Gastroesophageal sphincter (tissue), 4 donors: ENCODE data around the gene KIAA1191. TPM values are rescaled to one million over a fixed set of nuclear protein-coding genes. Genes with fewer than 3 reads are reported as not detected.

ENCODE experiments used
- ATAC-seq: fragments of 150-250 bp; one replicate; pipeline ENCODE4 v1.9.1; 2016; ENCODE audit warnings: mild to moderate bottlenecking, moderate library complexity
- H3K27ac ChIP-seq, 4 donors: fragments of 200-600 bp; sonication (generic) in 3 of 4; 1 replicate in 3 of 4; 2 replicates in 1 of 4; pipeline ENCODE4 v1.5.1; 2016 to 2019
- H3K27me3 ChIP-seq: fragments of 200-600 bp; sonication (generic); one replicate; pipeline ENCODE4 v1.5.1; 2019
- H3K36me3 ChIP-seq, 2 donors: fragments of 200-600 bp; sonication (generic); one replicate each; pipeline ENCODE4 v1.5.1; 2019; ENCODE audit warnings: control low read depth in 1 of 2
- H3K4me1 ChIP-seq, 3 donors: fragments of 200-600 bp; sonication (generic); 1 replicate in 2 of 3; 2 replicates in 1 of 3; pipeline ENCODE4 v1.5.1; 2016 to 2019; ENCODE audit warnings: control low read depth in 2 of 3
- H3K4me3 ChIP-seq, 2 donors: fragments of 200-600 bp; sonication (generic); one replicate each; pipeline ENCODE4 v1.5.1; 2019; ENCODE audit warnings: mild to moderate bottlenecking in 1 of 2, moderate library complexity in 1 of 2
- H3K9me3 ChIP-seq, 3 donors: fragments of 200-600 bp; sonication (generic); one replicate each; pipeline ENCODE4 v1.5.1; 2017 to 2019; ENCODE audit warnings: control low read depth in 2 of 3
- EP300 ChIP-seq: sonication (generic); formaldehyde crosslinking; IDR thresholded peaks from one replicate; pipeline ENCODE4 v1.6.1; 2017; ENCODE audit warnings: antibody characterized with exemption, mild to moderate bottlenecking
- POLR2A ChIP-seq, 2 donors: fragments of 450-650 bp; IDR thresholded peaks; one replicate each; pipeline ENCODE4 v1.6.1; 2017; ENCODE audit warnings: antibody characterized with exemption in 2 of 2, mild to moderate bottlenecking in 2 of 2, moderate library complexity in 1 of 2
- POLR2AphosphoS5 ChIP-seq: sonication (generic); formaldehyde crosslinking; IDR thresholded peaks from one replicate; pipeline ENCODE4 v1.6.1; 2017; ENCODE audit warnings: antibody characterized with exemption
- WGBS, 2 donors: methylation state at CpG; one replicate each; pipeline ENCODE4 v1.1.5; 2018; ENCODE audit warnings: low coverage in 1 of 2; 5-methylcytosine and 5-hydroxymethylcytosine counted together
- total RNA-seq, 4 donors: library from RNA; depleted of rRNA; stranded (reverse); fragments of >200 nt; gene quantifications; one replicate each; pipeline ENCODE4 v1.1.0, GENCODE V29; 2016
- TF ChIP-seq, protein P1 (sequence below), 4 experiments: fragments of 200-600 bp in 2 of 4; fragments of 450-650 bp in 2 of 4; sonication (generic) in 1 of 4; IDR thresholded peaks; one replicate each; pipeline ENCODE4 v1.5.1; 2017 to 2019; ENCODE audit warnings: antibody characterized with exemption in 4 of 4, mild to moderate bottlenecking in 2 of 4, moderate library complexity in 2 of 4

Gene KIAA1191
- total RNA-seq, 4 donors from 2014 or later: 130 to 157 (median 140) TPM

DNA sequence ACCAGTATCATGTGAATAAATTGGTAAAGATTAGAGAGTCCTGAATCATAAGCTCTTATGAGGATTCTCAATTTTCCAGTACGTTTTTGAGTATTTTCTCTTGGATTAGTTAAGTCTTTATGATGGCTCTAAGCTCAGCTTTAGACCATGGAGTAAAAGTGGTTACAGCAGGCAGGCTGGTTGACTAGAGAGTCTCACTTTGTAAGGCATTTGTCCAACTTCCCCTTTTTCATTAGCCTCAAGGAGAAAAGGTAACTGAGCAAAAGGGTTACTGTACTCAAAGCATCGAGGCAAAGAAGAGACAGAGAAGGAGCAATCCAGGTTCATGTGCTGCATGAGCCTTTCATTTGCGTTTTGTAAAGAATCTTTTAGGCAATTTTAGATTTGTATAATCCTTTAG, 18.3 kb upstream of the KIAA1191 start:
- ATAC-seq: no peak
- TF ChIP-seq, protein P1, sequence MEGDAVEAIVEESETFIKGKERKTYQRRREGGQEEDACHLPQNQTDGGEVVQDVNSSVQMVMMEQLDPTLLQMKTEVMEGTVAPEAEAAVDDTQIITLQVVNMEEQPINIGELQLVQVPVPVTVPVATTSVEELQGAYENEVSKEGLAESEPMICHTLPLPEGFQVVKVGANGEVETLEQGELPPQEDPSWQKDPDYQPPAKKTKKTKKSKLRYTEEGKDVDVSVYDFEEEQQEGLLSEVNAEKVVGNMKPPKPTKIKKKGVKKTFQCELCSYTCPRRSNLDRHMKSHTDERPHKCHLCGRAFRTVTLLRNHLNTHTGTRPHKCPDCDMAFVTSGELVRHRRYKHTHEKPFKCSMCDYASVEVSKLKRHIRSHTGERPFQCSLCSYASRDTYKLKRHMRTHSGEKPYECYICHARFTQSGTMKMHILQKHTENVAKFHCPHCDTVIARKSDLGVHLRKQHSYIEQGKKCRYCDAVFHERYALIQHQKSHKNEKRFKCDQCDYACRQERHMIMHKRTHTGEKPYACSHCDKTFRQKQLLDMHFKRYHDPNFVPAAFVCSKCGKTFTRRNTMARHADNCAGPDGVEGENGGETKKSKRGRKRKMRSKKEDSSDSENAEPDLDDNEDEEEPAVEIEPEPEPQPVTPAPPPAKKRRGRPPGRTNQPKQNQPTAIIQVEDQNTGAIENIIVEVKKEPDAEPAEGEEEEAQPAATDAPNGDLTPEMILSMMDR (IDR thresholded peaks at IDR 0.05): no peak
- TF ChIP-seq EP300 (no peak), POLR2AphosphoS5 (no peak), POLR2A (IDR thresholded peaks at IDR 0.05) (no peak)
- Histone ChIP-seq H3K27me3 (no peaks in the 10 kb centered on the region), H3K27ac (no peak overlapping the region), H3K36me3 (peaks cover 0 to 37% of the 10 kb centered on the region in 2 donors), H3K4me3 (no peak overlapping the region), H3K9me3 (no peaks in the 10 kb centered on the region), H3K4me1 (peaks cover 0 to 19% (median 0%) of the 10 kb centered on the region in 3 donors)
- 84 to 93% methylated on average over 3 of the region's 3 CpGs for WGBS, 2 donors

GRCh38 chr5:176373100-176373818, 11.7 kb upstream of the KIAA1191 start:
- no peak for TF ChIP-seq EP300
- TF ChIP-seq, protein P1 (IDR thresholded peaks at IDR 0.05): no peak
- TF ChIP-seq POLR2A (IDR thresholded peaks at IDR 0.05): no peak
- TF ChIP-seq POLR2AphosphoS5: no peak
- no peaks in the 10 kb centered on the region for H3K27me3 ChIP-seq
- WGBS, 2 donors: 56 to 60% methylated on average over 5 to 7 of the region's 7 CpGs
- H3K27ac ChIP-seq: peak overlapping the region in 3 of 4 donors; percentile 14 to 53 (median 42)
- H3K4me1 ChIP-seq: peaks cover 0 to 23% (median 0%) of the 10 kb centered on the region in 3 donors
- H3K9me3 ChIP-seq: no peaks in the 10 kb centered on the region
- H3K36me3 ChIP-seq: peaks cover 0 to 46% of the 10 kb centered on the region in 2 donors
- H3K4me3 ChIP-seq: no peak overlapping the region
- ATAC-seq: no peak

DNA sequence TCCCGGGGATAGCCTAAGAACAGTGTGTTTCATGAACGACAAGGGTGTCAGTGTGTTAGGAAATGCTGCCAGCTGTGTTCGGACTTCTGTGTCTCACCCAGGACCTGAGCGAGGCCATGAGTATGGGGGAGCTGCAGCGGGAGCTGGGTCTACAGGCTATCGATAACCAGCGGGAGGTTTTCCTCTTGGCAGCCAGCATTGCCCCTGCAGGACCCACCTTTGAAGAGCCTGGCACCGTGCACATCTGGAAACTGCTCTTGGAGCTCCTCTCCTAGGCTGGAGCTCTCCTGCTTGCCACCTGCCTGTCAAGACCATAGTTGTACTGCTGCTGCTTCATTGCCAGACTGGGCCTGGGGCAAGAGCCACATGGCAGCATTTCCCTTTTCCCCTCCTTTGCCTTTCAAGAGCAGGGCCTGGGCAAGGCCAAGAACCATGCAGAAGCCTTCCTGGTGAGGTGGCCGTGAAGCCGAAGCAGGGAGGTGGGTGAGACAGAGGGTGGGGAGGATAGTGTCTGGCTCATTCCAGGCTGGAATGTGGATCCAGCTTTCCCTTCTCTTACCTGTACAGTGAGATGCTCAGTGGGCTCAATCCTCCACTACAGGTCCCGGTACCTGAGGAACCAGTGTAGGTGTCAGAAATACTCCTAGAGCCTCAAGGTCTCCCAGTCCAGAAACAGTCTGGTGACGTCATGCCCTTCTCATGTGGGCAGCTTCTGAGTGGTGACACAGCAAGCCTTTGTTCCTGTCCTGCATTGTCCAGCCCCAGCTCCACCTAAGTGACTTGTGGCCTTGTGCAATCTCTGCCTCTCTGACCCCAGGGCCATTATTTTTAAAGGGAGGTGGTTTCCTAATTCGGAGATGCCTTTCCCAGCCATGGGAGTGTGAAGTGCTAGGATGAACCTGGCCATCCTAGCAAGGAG, 10.3 kb upstream of the KIAA1191 start:
- Histone ChIP-seq H3K27ac (peak overlapping the region in 2 of 4 donors; percentile 42 to 53), H3K9me3 (no peaks in the 10 kb centered on the region), H3K4me1 (peaks cover 0 to 32% (median 0%) of the 10 kb centered on the region in 3 donors), H3K27me3 (no peaks in the 10 kb centered on the region), H3K36me3 (peaks cover 0 to 59% of the 10 kb centered on the region in 2 donors), H3K4me3 (no peak overlapping the region)
- WGBS, 2 donors: 70 to 93% methylated on average over 2 to 8 of the region's 13 CpGs
- TF ChIP-seq POLR2A (IDR thresholded peaks at IDR 0.05) (no peak), EP300 (no peak), POLR2AphosphoS5 (no peak)
- TF ChIP-seq, protein P1 (IDR thresholded peaks at IDR 0.05): no peak
- ATAC-seq: no peak

- 79 to 90% methylated on average over 7 to 8 of the region's 8 CpGs for WGBS, 2 donors
- no peaks in the 10 kb centered on the region for H3K9me3 ChIP-seq
- no peak overlapping the region for H3K27ac ChIP-seq
- no peaks in the 10 kb centered on the region for H3K27me3 ChIP-seq
- peaks cover 0 to 53% of the 10 kb centered on the region in 2 donors for H3K36me3 ChIP-seq
- TF ChIP-seq EP300 (no peak), POLR2AphosphoS5 (no peak), POLR2A (IDR thresholded peaks at IDR 0.05) (no peak)
- TF ChIP-seq, protein P1 (IDR thresholded peaks at IDR 0.05): no peak
- H3K4me1 ChIP-seq: peaks cover 0 to 44% (median 4%) of the 10 kb centered on the region in 3 donors
- no peak for ATAC-seq
- H3K4me3 ChIP-seq: no peak overlapping the region
Measured at GRCh38 chr5:176369934-176370711, 8.6 kb upstream of the KIAA1191 start.
